Retina (tissue), 1 donor: Measurements from ENCODE around the gene PRR5.
"Not testable (repeated sequence)": the region's sequence is repeated elsewhere in the genome, so short reads cannot be mapped to it uniquely, and the experiment has no call there.

Source experiments
- DNase-seq: peaks from one replicate; pipeline ENCODE4 v3.0.0-alpha.2; 2016

Gene PRR5, protein sequence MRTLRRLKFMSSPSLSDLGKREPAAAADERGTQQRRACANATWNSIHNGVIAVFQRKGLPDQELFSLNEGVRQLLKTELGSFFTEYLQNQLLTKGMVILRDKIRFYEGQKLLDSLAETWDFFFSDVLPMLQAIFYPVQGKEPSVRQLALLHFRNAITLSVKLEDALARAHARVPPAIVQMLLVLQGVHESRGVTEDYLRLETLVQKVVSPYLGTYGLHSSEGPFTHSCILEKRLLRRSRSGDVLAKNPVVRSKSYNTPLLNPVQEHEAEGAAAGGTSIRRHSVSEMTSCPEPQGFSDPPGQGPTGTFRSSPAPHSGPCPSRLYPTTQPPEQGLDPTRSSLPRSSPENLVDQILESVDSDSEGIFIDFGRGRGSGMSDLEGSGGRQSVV

DNA sequence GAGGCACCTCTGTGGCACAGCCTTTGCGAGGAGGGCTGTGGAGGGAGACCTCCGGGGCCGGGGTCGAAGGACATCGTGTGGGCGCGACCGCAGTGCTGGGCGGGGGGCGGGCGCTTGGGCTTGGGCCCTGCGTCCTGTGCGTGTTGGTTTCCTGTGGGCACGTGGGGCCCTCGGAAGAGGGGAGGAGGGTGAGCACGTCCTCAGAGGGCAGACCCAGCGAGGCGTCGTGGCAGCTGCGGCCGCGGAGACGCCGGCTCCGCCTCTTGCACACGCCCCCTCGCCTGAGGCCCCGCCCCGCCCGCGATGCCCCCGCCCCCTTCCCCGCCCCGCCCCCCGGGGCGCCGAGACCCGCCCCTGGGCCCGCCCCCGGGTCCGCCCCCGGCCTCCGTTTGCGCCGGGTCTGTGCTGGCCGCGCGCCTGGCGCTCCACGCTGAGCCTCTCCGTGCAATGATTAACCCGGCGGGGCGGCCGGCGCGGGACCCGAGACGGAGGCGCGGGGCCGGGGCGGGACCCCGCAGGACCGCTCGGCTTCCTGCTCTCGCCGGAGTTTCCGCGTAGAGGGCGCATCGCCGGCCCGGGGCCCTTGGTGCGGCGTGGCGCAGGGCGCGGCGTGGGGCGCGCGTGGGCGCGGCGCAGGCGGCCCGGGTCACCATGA is at the start of gene PRR5:
Gene PRR5, plus strand, starts transcription at position 381 of the 655 bp plus-strand sequence. Its CDS starts 271 bp downstream, at position 652.
- DNase-seq: peak; percentile 79

DNA sequence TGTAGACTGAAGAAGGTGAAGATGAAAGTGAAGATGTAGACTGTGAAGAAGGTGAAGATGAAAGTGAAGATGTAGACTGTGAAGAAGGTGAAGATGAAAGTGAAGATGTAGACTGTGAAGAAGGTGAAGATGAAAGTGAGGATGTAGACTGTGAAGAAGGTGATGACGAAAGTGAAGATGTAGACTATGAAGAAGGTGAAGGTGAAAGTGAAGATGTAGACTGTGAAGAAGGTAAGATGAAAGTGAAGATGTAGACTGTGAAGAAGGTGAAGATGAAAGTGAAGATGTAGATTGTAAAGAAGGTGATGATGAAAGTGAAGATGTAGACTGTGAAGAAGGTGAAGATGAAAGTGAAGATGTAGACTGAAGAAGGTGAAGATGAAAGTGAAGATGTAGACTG is 49.1 kb upstream of the PRR5 start:
- not testable (repeated sequence) for DNase-seq

- DNase-seq: peak; percentile 81
Measured at GRCh38 chr22:44658311-44658953, 43.6 kb upstream of the PRR5 start.

DNA sequence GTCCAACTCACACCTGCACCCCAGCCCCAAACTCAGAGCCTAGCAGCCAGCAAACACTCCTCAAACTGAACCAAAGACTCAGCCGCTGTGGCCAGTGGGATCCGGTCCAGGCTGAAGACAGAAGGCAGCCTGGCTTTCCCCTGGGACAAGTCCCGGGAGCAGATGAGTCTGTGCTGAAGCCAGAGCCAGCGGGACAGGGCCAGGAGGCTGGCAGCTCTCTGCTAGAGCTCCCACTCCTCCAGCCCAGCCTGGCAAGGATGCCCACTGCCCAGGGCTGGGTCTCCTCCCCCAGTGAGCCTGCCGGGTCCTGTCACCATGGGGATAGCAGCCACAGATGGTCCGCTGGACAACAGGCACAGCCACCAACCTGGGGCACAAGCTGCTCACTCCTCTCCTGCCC is 42.9 kb upstream of the PRR5 start:
- peak; percentile 70 for DNase-seq

DNA sequence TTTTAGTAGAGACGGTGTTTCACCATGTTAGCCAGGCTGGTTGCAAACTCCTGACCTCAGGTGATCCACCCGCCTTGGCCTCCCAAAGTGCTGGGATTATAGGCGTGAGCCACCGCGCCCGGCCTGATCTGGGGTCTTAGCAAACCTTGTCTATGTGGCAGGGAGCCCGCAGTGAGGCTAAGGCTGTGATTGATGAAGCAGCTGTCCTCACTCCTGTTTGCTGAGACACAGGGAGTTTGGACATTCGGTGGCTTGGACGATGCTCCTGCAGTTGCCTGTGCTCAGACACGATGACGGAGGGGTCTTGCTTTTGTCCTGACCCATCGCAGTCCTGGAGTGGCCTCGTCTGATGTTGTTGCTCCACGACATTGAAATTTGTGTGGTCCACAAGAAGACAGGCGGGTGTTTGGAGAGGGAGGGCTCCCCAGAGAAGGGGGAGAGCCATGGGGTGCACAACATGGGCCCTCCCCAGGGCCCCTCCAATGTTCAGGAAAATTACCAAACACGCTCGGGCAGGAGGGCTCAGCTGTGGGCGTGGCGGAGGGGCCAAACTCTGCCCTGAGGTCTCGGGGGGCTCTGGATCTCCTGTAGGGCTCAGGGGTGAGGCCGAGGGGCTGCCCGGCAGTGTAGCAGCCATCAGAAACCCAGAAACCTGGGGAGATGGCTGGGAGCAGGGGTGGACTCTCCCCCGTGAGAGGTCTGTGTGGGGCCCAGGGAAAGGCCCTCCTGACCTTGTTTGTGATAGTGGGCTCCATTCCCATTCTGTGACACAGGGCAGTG is 41.8 kb upstream of the PRR5 start:
- no peak for DNase-seq

DNA sequence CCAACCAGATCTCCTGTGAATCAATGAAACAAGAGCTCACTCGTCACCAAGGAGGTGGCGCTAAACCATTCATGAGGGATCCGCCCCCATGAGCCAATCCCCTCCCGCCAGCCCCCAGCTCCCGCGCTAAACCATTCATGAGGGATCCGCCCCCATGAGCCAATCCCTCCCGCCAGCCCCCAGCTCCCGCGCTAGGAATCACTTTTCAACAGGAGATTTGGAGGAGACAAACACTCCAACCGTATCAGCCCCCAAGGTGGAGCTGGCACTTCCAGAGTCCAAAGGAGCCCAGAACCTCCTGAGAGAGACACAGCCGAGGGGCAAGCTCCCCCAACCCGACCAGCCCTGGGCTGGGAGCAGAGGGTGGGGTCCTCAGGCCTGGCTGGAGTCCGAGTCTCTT is 40.9 kb upstream of the PRR5 start:
- DNase-seq: peak; percentile 13

DNA sequence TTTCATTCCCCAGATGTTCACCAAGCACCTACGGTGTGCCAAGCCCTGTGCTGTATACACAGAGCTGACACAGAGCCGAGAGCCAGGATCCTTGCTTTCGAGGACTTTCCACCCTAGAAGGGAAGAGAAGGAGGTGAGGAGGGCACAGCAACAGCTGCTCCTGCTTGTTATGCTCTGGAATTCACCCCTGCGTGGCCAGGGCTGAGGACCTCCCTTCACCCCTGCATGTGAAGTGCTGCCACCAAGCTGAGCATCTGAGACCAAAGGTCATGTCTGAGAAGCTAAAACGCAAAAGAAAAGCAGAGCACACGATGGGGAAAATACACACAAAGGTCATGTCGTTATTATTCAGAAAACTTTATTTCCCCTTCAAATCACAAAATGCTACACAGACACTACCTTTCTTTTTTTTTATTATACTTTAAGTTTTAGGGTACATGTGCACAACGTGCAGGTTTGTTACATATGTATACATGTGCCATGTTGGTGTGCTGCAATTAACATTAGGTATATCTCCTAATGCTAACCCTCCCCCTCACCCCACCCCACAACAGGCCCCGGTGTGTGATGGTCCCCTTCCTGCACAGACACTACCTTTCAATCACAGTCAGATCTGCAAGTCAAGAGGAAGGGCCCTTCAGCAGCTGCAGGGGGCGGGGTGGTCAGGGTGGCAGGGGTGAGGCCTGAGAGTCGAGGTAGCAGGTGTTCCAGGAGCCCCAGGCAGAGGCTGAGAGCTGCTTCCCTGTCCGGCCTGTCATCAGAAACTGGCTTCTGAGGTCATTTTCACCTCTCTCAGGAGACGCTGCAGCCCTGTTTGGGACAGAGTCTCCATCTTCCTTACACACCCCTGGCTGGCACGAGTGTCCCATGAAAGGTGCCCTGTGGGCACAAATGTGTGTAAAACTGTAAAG is 40.1 kb upstream of the PRR5 start:
- DNase-seq: peak; percentile 10

DNA sequence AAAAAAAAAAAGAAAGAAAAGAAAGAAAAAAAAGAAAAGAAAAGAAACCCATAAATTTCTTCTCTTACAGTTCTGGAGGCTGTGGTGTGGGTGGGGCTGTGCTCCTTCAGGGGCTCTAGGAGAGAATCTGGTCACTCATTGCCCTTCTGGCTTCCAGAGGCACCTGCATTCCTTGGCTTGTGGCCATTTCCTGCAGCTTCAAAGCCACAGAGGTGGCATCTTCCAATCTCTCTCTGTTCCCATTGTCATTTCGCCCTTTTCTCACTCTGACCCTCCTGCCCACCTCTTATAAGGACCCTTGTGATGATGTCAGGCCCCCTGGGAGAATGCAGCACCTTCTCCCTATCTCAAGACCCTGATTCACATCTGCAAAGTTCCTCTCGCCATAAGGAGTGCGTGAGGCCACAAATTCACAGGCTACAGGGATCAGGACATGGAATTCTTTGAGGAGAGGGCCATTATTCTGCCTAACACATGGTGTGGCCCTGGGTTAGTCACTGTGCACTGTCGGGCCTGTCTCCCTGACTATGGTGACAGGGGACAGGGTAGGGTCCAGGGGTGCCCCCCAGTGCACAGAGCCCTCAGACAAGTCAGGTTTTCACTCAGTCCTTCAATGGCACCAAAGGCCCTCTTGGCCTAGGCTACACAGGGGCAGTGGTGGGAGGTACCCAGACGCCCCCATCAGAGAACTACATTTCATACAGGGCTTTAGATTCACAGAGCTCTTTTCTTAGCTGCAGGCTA is 38.6 kb upstream of the PRR5 start:
- DNase-seq: peak; percentile 0

DNA sequence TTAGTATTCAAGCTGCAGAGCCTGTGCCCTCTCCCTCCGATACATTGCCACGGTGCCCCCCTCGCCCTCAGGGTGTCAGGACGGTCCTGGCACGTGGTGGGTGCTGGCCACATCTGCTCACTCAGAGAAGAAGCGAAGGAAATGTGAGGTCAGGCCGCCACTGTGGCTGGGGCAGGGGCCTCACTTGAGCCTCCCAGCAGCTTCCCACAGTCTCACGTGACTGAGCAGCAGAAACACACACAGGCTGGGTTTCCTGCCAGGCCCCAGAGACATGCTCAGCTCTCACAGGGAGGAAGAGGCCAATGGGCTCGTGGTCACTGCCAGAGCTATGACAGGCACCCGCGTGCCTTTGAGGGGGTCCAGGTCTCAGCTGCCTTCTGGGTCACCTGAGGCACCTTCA is 37.9 kb upstream of the PRR5 start:
- peak; percentile 48 for DNase-seq

DNA sequence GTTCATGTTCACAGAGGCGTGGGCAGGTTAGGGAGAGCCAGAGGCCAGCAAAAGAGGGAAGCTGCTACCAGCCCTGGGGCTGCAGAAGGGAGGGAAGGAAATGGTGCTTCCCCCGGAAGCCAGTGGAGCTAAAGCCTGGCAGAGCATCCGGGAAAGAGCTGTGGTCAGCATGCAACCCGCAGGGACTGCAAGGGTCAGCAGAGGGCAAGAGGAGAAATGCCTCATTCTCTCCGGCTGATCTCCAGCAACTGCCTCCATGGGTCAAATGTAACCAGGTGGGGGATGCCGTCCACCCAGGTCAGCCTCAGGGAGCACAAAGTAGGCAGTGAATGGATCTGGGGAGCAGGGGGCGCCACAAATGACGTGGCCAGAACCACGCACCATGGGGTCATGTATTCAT is 36.9 kb upstream of the PRR5 start:
- no peak for DNase-seq

GRCh38 chr22:44666207-44666585 is 35.8 kb upstream of the PRR5 start:
- DNase-seq: no peak

- no peak for DNase-seq
Measured at GRCh38 chr22:44667276-44667675, 34.7 kb upstream of the PRR5 start.

DNA sequence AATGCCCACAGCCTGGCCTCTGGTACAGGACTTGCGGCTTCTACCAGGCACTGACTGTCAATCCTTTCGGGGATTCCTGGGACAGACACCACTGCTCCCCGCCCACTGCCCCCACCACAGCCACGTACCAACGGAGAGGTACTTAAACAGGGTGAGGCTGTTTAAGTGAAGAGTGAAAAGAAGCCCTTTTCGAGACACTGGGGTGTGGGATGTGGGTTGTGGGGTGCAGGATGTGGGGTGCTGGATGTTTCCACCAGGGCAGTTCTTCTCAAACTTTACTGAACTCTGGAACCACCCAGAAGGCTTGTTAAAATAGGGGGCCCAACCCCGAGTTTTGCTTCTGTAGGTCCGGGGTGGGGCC is 34.2 kb upstream of the PRR5 start:
- DNase-seq: no peak

DNA sequence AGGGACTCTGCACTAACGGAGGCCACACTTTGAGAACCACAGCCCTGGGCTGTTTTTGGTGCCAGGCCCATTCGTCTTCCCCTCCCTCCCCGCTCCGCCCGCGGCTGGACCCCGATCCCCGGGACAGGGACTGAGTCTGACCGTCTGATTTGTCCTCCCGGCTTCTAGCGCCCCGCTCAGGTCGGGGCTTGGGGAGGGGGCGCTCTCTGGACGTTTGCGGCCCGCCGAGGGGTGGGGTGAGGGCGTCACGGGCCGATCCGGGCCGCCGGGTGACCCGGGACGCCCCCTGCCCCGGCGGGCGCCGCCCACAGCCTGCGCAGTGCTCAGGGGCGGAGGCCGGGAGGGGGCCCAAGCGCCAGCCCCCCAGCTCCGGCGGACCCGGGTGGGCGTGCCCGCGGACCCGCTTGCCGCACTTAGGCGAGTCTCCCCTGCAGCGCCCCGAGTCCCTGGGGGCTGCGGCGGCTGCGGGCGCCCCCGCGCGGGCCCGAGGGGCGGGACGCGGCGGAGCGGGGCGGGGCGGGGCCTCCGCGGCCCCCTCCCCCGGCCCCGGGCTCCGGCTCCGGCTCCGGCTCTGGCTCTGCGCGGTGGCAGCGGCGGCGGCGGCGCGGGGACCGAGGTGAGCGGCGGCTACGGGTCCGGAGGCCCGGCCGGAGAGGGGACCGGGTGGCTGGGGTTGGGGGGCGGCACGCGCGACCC is 33.7 kb upstream of the PRR5 start:
- peak; percentile 50 for DNase-seq

DNA sequence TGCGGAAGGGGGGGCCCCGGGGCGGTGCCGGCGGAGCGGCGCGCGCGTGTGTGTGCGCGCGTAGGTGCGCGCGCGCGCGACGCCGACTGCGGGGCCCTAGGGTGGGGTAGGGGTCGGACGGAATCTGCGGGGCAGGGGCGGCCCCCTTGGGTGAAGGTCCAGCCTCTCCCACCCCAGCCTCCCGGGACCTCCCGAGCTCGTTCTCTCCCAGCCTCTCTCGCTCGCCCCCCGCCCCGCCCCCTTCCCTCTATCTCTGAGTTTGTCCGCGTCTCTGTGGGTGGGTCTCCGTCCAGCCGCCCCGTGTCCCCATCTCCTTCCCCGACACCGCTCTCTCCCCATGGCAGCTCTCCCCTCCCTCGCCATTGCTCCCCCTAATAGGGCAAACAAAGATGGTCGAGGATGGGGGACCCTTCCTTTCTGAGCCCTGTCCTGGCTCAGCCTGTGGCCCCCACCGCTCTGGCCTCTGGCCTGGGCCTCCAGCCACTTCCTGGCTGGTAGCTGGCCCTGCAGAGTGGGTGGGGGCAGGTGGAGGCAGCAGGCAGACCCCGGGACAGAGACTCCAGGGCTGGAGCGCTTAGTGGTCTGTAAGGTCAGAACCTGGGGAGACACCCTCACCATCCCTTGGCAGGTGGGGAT is 33.0 kb upstream of the PRR5 start:
- no peak for DNase-seq

DNA sequence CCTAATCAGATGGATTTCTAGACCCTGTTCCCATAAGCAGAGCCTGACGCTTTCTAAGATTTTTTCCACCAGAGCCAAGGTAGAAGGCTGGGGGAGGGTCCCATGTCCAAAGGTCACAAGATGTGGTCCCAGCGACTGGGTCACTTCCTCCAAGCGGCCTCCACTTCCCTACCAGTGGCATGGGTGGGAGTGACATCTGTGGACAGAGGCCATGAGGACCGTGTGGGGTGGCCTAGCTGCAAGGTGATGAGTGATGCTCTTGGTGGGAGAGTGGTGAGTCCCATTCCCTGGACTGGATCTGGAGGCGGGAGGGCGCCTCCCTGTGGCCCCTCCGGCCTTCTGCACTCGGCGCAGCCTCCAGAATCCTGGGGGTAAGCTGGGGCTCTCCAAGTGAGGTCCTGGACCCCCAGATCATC is 32.4 kb upstream of the PRR5 start:
- DNase-seq: no peak

- DNase-seq: no peak
Measured at GRCh38 chr22:44670220-44670988, 31.6 kb upstream of the PRR5 start.

DNA sequence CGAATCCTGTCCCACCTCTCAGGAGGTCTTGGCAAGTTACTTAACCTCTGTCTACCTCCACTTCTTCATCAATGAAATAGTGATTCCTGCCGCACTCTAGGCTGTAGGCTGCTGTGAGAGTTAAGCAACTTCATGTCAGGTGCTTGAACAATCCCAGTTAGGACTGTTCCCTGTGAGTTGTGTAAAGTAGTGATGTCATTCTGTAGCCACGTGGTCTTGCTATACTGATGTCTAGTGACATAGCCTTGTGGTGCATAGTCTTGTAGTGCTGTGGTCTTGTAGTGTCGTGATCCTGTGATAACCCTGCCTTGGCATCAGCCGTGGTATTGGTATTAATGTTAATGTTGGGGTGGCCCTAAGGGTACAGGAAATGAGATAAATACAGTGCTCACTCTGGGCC is 30.3 kb upstream of the PRR5 start:
- DNase-seq: no peak

DNA sequence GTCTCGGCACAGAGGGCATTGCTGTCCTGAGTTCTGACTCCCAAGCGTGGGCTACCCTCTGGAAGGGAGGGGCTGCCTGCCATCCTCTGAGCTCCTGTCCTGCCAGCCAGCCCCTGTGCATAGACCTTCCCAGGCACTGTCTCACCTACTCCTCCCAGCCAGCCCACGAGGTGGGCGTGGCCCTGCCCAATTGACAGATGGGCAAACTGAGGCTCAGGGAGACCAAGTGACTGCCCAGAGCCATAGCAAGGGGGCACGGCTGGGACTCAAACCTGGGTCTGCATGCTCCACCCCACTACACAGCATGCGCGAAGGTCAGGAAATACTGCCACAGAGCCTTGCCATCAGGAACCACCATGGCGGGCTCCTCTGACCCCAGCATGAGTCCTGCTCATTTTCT is 29.4 kb upstream of the PRR5 start:
- no peak for DNase-seq

- no peak for DNase-seq
Measured at GRCh38 chr22:44673406-44673805, 28.6 kb upstream of the PRR5 start.
